HG03135 (cell line): ENCODE measurements around the gene PDPN.

Source experiments
- ATAC-seq: cut with Tn5 transposase; IDR thresholded peaks from one replicate; pipeline ENCODE4 v1.9.1; 2021; ENCODE audit warnings: mild to moderate bottlenecking, moderate library complexity; ENCODE audit not compliant: unreplicated experiment

Gene PDPN

GRCh38 chr1:13616234-13616633, 32.6 kb downstream of the PDPN start:
- no peak for ATAC-seq

- ATAC-seq: no peak
Measured at GRCh38 chr1:13617108-13617507, 33.5 kb downstream of the PDPN start.

GRCh38 chr1:13617773-13618172, 34.1 kb downstream of the PDPN start:
- ATAC-seq: no peak

DNA sequence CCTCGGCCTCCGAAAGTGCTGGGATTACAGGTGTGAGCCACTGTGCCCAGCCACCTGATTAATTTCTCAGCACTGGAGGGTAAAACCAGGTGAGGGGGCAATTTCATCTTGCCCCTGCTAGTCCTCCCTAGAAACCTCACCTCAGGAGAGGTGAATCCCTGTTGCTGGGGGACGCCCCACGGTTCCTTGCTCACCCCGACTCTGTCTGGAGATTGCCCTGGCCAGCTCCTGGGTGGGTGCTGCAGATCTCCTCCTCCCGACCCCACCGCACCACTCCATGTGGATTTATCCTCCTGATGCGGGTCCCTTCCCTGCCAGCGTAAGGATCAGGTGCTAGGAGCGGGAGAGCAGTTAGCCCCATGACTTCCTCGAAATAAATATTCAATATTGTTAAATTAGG, 34.9 kb downstream of the PDPN start:
- no peak for ATAC-seq

GRCh38 chr1:13619909-13620308, 36.3 kb downstream of the PDPN start:
- no peak for ATAC-seq

DNA sequence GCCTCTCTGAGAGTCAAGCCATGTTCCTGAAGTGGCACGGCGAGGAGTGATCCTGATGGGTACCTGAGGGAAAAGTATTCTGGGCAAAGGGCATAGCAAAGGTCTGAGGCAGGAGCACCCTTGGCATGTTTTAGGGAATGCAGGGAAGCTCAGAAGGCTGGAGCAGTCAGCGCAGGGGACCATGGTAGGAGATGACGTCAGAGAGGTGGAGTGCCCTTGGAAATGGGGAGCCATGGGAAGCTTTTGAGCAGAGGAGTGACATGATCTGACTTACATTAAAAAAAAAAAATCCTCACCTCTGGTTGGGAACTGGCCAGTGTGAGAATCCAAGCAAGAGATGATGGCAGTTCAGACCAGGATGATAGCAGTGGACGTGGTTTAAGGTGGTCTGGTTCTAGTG, 37.2 kb downstream of the PDPN start:
- no peak for ATAC-seq

DNA sequence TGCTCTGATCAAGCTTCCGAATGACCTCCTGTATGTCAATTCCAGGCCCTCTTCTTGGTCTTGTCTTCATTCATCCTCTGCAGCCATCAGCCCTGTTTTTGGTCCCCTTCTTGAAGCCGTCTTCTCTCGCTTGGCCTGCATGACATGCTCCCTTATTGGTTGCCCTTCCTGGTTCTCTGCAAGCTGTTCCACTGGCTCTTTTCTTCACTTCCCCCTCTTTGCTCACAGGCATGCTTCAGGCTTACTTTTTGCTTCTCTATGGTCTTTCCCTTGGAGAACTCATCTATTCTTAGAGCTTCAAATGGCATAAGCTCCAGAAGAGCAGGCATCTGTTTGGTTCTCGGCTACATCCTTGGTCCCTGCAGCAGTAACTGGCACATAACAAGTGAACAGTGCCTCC, 38.8 kb downstream of the PDPN start:
- ATAC-seq: no peak

DNA sequence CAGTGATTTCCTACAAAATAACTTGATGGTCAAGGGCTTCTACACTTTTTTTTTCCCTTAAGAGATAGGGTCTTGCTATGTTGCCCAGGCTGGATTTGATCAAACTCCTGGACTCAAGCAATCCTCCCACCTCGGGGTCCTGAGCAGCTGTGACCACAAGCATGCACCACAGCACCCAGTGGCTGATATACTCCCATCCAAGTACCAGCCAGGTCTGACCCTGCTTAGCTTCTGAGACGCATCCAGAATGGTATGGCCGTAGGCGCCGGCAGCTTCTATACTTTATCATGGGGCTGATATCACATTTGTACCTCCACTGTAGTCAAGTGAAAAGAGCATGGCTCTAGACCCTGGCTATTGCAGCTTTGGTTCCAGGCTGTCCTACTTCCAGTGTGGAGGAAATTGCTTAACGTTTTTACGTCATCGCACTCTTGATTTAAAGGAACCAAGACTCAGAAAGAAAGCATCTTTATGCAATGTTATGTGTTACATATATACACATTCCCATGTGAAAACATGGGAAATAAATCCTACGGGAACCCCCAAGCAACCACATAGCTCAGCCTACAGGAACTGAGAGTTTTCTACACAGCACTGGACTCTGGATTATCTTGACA, 39.5 kb downstream of the PDPN start:
- no peak for ATAC-seq

DNA sequence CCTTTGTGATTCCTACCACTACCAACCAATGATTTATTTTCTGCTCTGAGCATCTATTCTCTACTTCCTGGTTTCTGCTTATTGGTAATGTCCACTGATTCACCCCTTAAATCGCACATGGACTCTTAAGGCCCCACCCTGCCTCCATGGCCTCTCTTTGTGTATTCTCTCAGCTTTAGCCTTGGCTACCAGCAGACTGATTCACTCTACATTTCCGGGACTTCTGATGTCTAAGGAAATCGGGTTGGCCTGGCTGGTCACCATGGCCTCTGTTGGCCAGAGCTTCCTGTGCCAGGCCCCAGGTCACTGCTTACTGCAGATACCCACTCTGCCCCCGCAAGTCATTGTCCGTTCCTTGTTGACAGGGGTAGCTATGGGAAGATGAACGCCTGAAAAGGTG, 40.9 kb downstream of the PDPN start:
- ATAC-seq: no peak

- no peak for ATAC-seq
Measured at GRCh38 chr1:13627127-13627526, 43.5 kb downstream of the PDPN start.

- no peak for ATAC-seq
Measured at GRCh38 chr1:13628218-13628617, 44.6 kb downstream of the PDPN start.

DNA sequence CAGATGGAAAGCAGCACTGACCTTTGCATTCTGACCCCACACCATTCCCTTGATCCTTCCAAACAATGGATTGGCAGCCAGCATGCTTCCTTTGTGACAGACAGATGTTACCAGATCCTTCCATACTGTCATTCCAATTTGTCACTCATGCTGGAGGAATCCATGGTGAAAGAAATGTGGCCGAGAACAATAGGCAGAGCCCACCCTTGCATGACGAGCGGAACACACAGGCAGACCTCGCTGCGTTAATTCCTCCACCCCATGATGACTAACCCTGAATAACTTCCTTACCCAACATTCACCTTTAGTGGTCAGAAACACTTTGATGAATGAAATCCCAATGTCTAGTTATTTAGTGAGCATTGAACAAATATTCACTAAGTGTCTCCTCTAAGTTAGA, 45.1 kb downstream of the PDPN start:
- no peak for ATAC-seq

GRCh38 chr1:13642306-13643004, 58.8 kb downstream of the PDPN start:
- ATAC-seq: no peak

- ATAC-seq: no peak
Measured at GRCh38 chr1:13643017-13643416, 59.4 kb downstream of the PDPN start.

DNA sequence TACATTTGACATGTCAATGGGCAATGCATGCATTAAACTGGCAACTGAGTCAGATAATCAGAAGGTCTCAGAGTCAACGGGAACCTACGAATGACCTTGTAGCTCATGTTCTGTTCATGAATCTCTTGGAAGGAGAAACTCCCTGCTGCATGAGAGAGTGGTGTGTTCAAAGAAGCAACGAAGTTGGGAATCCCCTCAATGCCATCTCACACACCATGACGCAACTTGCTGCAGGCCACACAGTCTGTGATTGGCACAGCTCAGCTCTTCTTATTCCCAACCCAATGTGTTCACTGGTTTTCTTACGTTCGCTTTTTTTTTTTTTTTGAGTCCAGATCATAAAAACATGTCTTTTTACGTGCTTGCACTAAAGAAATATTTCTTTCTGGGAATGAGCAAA, 62.9 kb downstream of the PDPN start:
- no peak for ATAC-seq

DNA sequence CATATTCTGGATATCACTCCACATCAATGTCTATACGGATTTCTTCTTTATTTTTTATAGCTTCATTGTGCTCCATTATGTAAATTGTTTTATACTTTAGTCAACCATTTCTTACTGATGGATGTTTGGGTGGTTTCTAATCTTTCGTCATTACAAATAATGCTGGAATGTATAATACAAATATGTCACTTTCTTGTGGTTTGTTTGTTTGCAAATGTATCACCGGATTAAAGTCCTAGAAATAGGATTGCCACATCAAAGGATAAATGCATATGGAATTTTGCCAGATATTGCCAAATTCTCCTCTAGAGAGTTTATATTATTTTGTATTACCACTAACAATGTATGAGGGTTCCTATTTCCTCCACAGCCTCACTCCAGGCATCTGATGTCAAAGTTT, 67.6 kb downstream of the PDPN start:
- no peak for ATAC-seq

- ATAC-seq: no peak
Measured at GRCh38 chr1:13652238-13652637, 68.6 kb downstream of the PDPN start.

GRCh38 chr1:13661539-13661938, 77.9 kb downstream of the PDPN start:
- ATAC-seq: no peak

GRCh38 chr1:13662493-13662892, 78.9 kb downstream of the PDPN start:
- ATAC-seq: no peak

DNA sequence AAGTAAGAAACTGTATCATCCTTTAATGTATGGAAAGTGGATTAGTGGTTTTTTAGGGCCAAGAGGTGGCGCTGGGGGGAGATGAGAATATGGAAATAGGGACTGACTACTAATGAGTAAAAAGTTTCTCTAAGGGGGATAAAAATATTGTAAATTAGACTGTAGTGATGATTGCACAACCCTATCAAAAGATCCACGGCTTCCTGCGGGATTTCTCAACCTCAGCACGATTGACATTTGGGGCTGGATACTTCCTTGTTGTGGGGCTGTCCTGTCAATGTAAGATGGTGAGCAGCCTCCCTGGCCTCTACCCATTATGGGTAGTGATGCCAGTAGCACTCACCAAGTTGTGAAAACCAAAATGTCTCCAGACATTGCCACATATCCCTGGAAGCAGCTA, 80.3 kb downstream of the PDPN start:
- no peak for ATAC-seq

- no peak for ATAC-seq
Measured at GRCh38 chr1:13664451-13664850, 80.8 kb downstream of the PDPN start.

DNA sequence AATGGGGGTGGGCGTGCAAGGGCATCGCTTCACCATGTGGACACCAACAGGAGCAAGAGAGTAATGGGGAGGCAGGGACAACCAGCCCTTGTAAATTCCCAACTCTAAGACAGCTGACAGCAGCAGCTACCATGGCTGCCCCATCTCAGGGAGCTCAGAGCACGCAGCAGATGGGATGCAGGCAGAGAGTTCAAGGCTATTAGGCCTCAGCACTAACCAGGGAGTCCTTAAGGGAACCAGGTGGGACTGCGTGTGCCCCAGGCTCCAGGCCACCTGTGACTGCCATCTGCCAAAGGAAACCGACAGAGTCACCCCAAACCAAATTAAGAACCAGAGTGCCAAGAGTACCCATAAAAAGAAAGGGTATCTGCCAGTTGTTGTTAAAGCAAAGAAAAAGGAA, 82.7 kb downstream of the PDPN start:
- no peak for ATAC-seq
